Activated naive CD4-positive, alpha-beta T cell treated with anti-CD3 and anti-CD28 coated beads for 36 hours (primary cell): Measurements from ENCODE around the gene PTCD2. TPM values are rescaled to one million over a fixed set of nuclear protein-coding genes. Genes with fewer than 3 reads are reported as not detected.
"Not testable (repeated sequence)": the region's sequence is repeated elsewhere in the genome, so short reads cannot be mapped to it uniquely, and the experiment has no call there.

ENCODE experiments used
- CTCF ChIA-PET: fragments of 350-600 bp; sonication (Branson Sonifier 250); formaldehyde crosslinking; loops from one replicate; lab custom pipeline; 2021; ENCODE audit warnings: antibody characterized with exemption; lab: Charles Lee
- DNase-seq: peaks from one replicate; pipeline ENCODE4 v3.0.0-alpha.2; 2020
- H3K27ac Mint-ChIP-seq: one replicate; pipeline ENCODE4 v1.8.0; 2021; ENCODE audit warnings: mild to moderate bottlenecking, mixed read lengths
- H3K27me3 Mint-ChIP-seq: one replicate; pipeline ENCODE4 v1.8.0; 2021; ENCODE audit warnings: low read depth, mixed read lengths
- H3K36me3 Mint-ChIP-seq: one replicate; pipeline ENCODE4 v1.8.0; 2021; ENCODE audit warnings: low read depth, mixed read lengths
- H3K4me1 Mint-ChIP-seq: one replicate; pipeline ENCODE4 v1.8.0; 2021; ENCODE audit warnings: low read depth, mixed read lengths
- H3K4me3 Mint-ChIP-seq: one replicate; pipeline ENCODE4 v1.8.0; 2021; ENCODE audit warnings: mild to moderate bottlenecking, moderate library complexity, mixed read lengths
- H3K9me3 Mint-ChIP-seq: one replicate; pipeline ENCODE4 v1.8.0; 2021; ENCODE audit warnings: mixed read lengths
- intact Hi-C: fragments of 100-400 bp; cut with micrococcal nuclease; formaldehyde crosslinking; loops from one replicate; pipeline ENCODE4 v1.15.1; 2023
- total RNA-seq, 2 experiments: library from RNA; stranded (reverse); gene quantifications; one replicate each; pipeline ENCODE4 v1.2.3, GENCODE V29; 2021

Gene PTCD2
- total RNA-seq, 2 experiments from 2014 or later: 10.1 to 11.6 TPM

DNA sequence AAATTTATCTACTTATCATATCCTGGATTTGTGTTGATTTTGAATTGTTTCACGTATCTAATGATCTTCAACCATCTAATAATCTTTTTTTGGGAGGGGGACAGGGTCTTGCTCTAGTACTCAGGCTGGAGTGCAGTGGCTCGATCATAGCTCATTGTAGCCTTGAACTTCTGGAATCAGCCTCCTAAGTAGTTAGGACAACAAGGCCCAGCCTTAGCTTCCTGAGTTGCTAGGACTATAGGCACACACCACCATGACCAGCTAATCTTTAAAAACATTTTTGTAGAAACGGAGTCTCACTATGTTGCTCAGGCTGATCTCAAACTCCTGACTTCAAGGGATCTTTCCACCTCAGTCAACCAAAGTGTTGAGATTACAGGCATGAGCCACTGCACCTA lies 34.8 kb upstream of the PTCD2 start:
- H3K36me3 Mint-ChIP-seq: peaks cover 58% of the 10 kb centered on the region
- CTCF ChIA-PET: no interaction called here
- intact Hi-C loops: no loop called here

GRCh38 chr5:72286798-72287197 lies 33.4 kb upstream of the PTCD2 start:
- no peaks in the 10 kb centered on the region for H3K9me3 Mint-ChIP-seq
- H3K36me3 Mint-ChIP-seq: peaks cover 49% of the 10 kb centered on the region
- no peaks in the 10 kb centered on the region for H3K4me1 Mint-ChIP-seq
- no peak overlapping the region for H3K27ac Mint-ChIP-seq
- CTCF ChIA-PET: no interaction called here
- H3K4me3 Mint-ChIP-seq: no peak overlapping the region
- intact Hi-C loops: no loop called here
- no peaks in the 10 kb centered on the region for H3K27me3 Mint-ChIP-seq
- no peak for DNase-seq

More for the DNA sequence above, 34.8 kb upstream of the PTCD2 start:
- Mint-ChIP-seq H3K4me1 (no peaks in the 10 kb centered on the region), H3K9me3 (no peaks in the 10 kb centered on the region), H3K27me3 (no peaks in the 10 kb centered on the region), H3K27ac (no peak overlapping the region), H3K4me3 (no peak overlapping the region)
- no peak for DNase-seq

DNA sequence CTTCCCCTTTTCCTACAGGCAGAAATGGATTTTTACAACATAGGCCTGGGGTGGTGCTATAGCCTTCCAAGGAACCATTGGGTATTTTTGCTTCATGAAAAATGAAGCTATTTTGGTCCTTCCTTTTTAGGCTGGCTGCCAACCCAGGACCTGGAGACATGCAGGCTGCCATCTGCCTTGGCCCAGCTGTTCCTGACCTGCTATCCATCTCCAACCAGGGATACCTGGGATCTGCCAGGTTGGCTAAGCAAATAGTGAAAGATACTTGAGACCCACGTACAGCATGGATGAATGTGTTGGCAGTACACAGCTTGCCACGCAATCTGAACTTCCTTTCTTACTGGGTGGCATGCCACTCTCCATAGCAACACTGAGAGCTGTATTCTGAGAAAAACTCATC lies 31.2 kb upstream of the PTCD2 start:
- intact Hi-C loops: no loop called here
- H3K9me3 Mint-ChIP-seq: no peaks in the 10 kb centered on the region
- no peak for DNase-seq
- H3K36me3 Mint-ChIP-seq: peaks cover 42% of the 10 kb centered on the region
- H3K27ac Mint-ChIP-seq: no peak overlapping the region
- no peak overlapping the region for H3K4me3 Mint-ChIP-seq
- H3K27me3 Mint-ChIP-seq: no peaks in the 10 kb centered on the region
- CTCF ChIA-PET: no interaction called here
- H3K4me1 Mint-ChIP-seq: no peaks in the 10 kb centered on the region

GRCh38 chr5:72290356-72291133 lies 29.6 kb upstream of the PTCD2 start:
- Mint-ChIP-seq H3K36me3 (peaks cover 43% of the 10 kb centered on the region), H3K27me3 (no peaks in the 10 kb centered on the region), H3K9me3 (no peaks in the 10 kb centered on the region), H3K4me1 (no peaks in the 10 kb centered on the region), H3K4me3 (no peak overlapping the region), H3K27ac (no peak overlapping the region)
- DNase-seq: no peak
- intact Hi-C loops: no loop called here
- CTCF ChIA-PET: no interaction called here

DNA sequence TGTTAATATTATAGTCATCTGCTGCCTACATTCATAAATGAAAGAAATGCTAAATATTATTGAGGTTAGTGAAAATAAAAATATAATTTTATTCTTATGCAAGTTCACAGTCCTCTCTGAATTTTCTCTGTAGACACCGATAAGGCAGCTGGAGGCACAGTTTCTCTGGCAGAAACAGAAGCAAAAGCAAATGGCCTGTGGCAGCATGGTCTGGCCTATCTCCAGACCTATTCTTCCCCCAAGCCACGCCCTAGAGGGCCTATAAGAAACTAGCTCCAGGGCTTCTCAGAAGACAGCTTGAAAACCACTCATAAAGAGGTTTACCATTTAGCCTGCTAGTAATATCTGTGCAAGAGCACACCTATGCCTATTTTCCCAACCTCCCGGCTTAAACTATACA lies 28.6 kb upstream of the PTCD2 start:
- DNase-seq: no peak
- Mint-ChIP-seq H3K4me3 (no peak overlapping the region), H3K9me3 (no peaks in the 10 kb centered on the region), H3K27ac (no peak overlapping the region), H3K36me3 (peaks cover 45% of the 10 kb centered on the region), H3K4me1 (no peaks in the 10 kb centered on the region), H3K27me3 (no peaks in the 10 kb centered on the region)
- intact Hi-C loops: no loop called here
- CTCF ChIA-PET: interaction anchor here (1.1 to 2.1 kb wide), 2 partner anchors 17 to 22 kb away, joined by 3 to 5 read pairs; no protein-coding TSS in a partner anchor

GRCh38 chr5:72292411-72292810 lies 27.8 kb upstream of the PTCD2 start:
- Mint-ChIP-seq H3K9me3 (no peaks in the 10 kb centered on the region), H3K27ac (no peak overlapping the region), H3K4me3 (no peak overlapping the region), H3K4me1 (no peaks in the 10 kb centered on the region), H3K36me3 (peaks cover 42% of the 10 kb centered on the region), H3K27me3 (no peaks in the 10 kb centered on the region)
- DNase-seq: no peak
- CTCF ChIA-PET: interaction anchor here (2.1 kb wide), 1 partner anchor 16 kb away, joined by 5 read pairs; no protein-coding TSS in a partner anchor
- intact Hi-C loops: no loop called here

DNA sequence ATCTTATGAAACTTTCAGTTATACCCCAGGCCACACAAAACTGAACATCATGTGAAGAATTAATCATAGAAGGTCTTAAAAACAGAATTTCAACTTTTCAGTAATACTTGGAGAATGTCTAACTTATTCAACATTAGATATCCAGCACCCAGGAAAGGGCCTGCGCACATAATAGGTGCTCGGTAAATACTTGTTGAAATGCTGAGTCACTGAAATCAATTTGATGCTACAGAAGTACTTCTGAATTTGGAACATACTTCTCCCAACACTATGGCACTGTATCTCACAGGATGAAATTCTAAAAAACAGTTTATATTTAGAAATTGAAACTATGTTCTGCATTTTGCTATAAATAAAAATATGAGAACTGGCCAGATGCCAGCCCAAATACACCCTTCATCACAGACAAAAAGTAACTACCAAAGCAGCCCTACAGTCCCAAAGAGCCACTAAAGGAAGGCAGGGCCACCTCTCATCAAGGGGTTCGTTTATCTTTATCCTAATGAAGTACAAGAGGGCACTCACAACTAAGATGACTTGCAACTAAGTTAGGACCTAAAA lies 26.6 kb upstream of the PTCD2 start:
- no peak overlapping the region for H3K27ac Mint-ChIP-seq
- CTCF ChIA-PET: no interaction called here
- no peaks in the 10 kb centered on the region for H3K9me3 Mint-ChIP-seq
- intact Hi-C loops: no loop called here
- peaks cover 3% of the 10 kb centered on the region for H3K4me1 Mint-ChIP-seq
- DNase-seq: no peak
- H3K4me3 Mint-ChIP-seq: no peak overlapping the region
- peaks cover 37% of the 10 kb centered on the region for H3K36me3 Mint-ChIP-seq
- no peaks in the 10 kb centered on the region for H3K27me3 Mint-ChIP-seq

- Mint-ChIP-seq H3K9me3 (no peaks in the 10 kb centered on the region), H3K27me3 (no peaks in the 10 kb centered on the region), H3K36me3 (peaks cover 33% of the 10 kb centered on the region), H3K4me3 (no peak overlapping the region), H3K27ac (no peak overlapping the region), H3K4me1 (peaks cover 6% of the 10 kb centered on the region)
- DNase-seq: no peak
- CTCF ChIA-PET: interaction anchor here (0.6 kb wide), 1 partner anchor 196 kb away, joined by 3 read pairs; no protein-coding TSS in a partner anchor
- intact Hi-C loops: no loop called here
These were observed 25.7 kb upstream of the PTCD2 start for GRCh38 chr5:72294473-72294872.

GRCh38 chr5:72295539-72295938 lies 24.6 kb upstream of the PTCD2 start:
- Mint-ChIP-seq H3K4me1 (peaks cover 14% of the 10 kb centered on the region), H3K27me3 (no peaks in the 10 kb centered on the region), H3K27ac (no peak overlapping the region), H3K9me3 (no peaks in the 10 kb centered on the region), H3K4me3 (no peak overlapping the region), H3K36me3 (peaks cover 32% of the 10 kb centered on the region)
- DNase-seq: no peak
- intact Hi-C loops: no loop called here
- CTCF ChIA-PET: no interaction called here

GRCh38 chr5:72296256-72296655 lies 23.9 kb upstream of the PTCD2 start:
- peaks cover 34% of the 10 kb centered on the region for H3K36me3 Mint-ChIP-seq
- no peak overlapping the region for H3K27ac Mint-ChIP-seq
- intact Hi-C loops: no loop called here
- CTCF ChIA-PET: interaction anchor here (0.7 to 0.8 kb wide), 2 partner anchors 9 to 809 kb away, joined by 3 read pairs; no protein-coding TSS in a partner anchor
- no peaks in the 10 kb centered on the region for H3K27me3 Mint-ChIP-seq
- peaks cover 17% of the 10 kb centered on the region for H3K4me1 Mint-ChIP-seq
- no peak for DNase-seq
- H3K9me3 Mint-ChIP-seq: no peaks in the 10 kb centered on the region
- H3K4me3 Mint-ChIP-seq: no peak overlapping the region

- H3K27me3 Mint-ChIP-seq, H3K9me3 Mint-ChIP-seq, H3K27ac Mint-ChIP-seq, intact Hi-C loops, H3K4me3 Mint-ChIP-seq, DNase-seq: not testable (repeated sequence)
- CTCF ChIA-PET: interaction anchor here (1.3 kb wide), 1 partner anchor 11 kb away, joined by 5 read pairs; no protein-coding TSS in a partner anchor
- peaks cover 22% of the 10 kb centered on the region for H3K4me1 Mint-ChIP-seq
- H3K36me3 Mint-ChIP-seq: peaks cover 46% of the 10 kb centered on the region
These were observed 22.0 kb upstream of the PTCD2 start for GRCh38 chr5:72298136-72298535.

- Mint-ChIP-seq H3K27ac (no peak overlapping the region), H3K4me3 (no peak overlapping the region), H3K36me3 (peaks cover 45% of the 10 kb centered on the region), H3K9me3 (no peaks in the 10 kb centered on the region), H3K27me3 (no peaks in the 10 kb centered on the region), H3K4me1 (peaks cover 22% of the 10 kb centered on the region)
- DNase-seq: no peak
- CTCF ChIA-PET: interaction anchor here (1.3 kb wide), 1 partner anchor 10 kb away, joined by 5 read pairs; no protein-coding TSS in a partner anchor
- intact Hi-C loops: no loop called here
These were observed 21.5 kb upstream of the PTCD2 start for GRCh38 chr5:72298711-72299110.
